Endothelial cell of umbilical vein (primary cell): ENCODE data around the gene NQO2. TPM values are rescaled to one million over a fixed set of nuclear protein-coding genes. Genes with fewer than 3 reads are reported as not detected.

ENCODE experiments used
- BruUV-seq: library from RNA; stranded (reverse); fragments of 400-500 nt; replicated peaks from 2 replicates; lab custom pipeline; 2021; lab: Mats Ljungman, UMichigan
- CTCF ChIA-PET: fragments of 300-600, 350-600 bp; sonication (Branson Sonifier 250); formaldehyde crosslinking; loops from one replicate; lab custom pipeline; 2021; ENCODE audit warnings: antibody characterized with exemption, inconsistent platforms; lab: Charles Lee
- POLR2A ChIA-PET: fragments of 300-600, 350-600 bp; sonication (Branson Sonifier 250); formaldehyde crosslinking; loops from one replicate; lab custom pipeline; 2021; ENCODE audit warnings: antibody characterized with exemption, inconsistent platforms; lab: Charles Lee
- DNase-seq: peaks from one replicate; pipeline ENCODE4 v3.0.0-alpha.2; 2011; ENCODE audit warnings: low read depth, low spot score
- FAIRE-seq: peaks from 2 replicates; lab custom pipeline; 2011; peaks lifted over from hg19 to GRCh38; lab: Jason Lieb, UNC
- H2AFZ ChIP-seq: 2 replicates; pipeline ENCODE4 v1.6.0; 2012; ENCODE audit warnings: low read depth, low read length, control low read depth, inconsistent platforms
- H3K27ac ChIP-seq: 2 replicates; pipeline ENCODE4 v1.5.1; 2011; ENCODE audit warnings: low read depth, mild to moderate bottlenecking, control low read depth, low read length, moderate library complexity; ENCODE audit not compliant: insufficient read depth
- H3K27me3 ChIP-seq, 2 experiments: 2 replicates each; pipeline versions ENCODE4 v1.6.0 to v1.6.1; 2011; ENCODE audit warnings: low read length in 2 of 2, mixed read lengths in 1 of 2; ENCODE audit not compliant: control insufficient read depth in 2 of 2, insufficient read depth in 2 of 2
- H3K36me3 ChIP-seq, 2 experiments: 2 replicates in 1 of 2; 3 replicates in 1 of 2; pipeline ENCODE4 v1.5.1; 2011; ENCODE audit warnings: low read length in 2 of 2, mild to moderate bottlenecking in 1 of 2, moderate library complexity in 1 of 2; ENCODE audit not compliant: control insufficient read depth in 2 of 2, insufficient read depth in 2 of 2; ENCODE audit errors: extremely low read depth in 1 of 2
- H3K4me1 ChIP-seq: 3 replicates; pipeline ENCODE4 v1.5.1; 2011; ENCODE audit warnings: mild to moderate bottlenecking, low read length; ENCODE audit not compliant: control insufficient read depth, insufficient read depth; ENCODE audit errors: extremely low read depth
- H3K4me2 ChIP-seq: 2 replicates; pipeline ENCODE4 v1.6.1; 2011; ENCODE audit warnings: low read length, control low read depth, mixed read lengths; ENCODE audit not compliant: insufficient read depth
- H3K4me3 ChIP-seq, 3 experiments: fragments of 200-600 bp in 1 of 3; sonication (generic), shearing (Covaris generic) in 1 of 3; replicated peaks in 1 of 3; 2 replicates each; pipeline ENCODE4 v1.5.1; 2011 to 2016; ENCODE audit warnings: control low read depth in 3 of 3, low read length in 3 of 3, mild to moderate bottlenecking in 2 of 3, inconsistent platforms in 1 of 3, low read depth in 1 of 3, moderate library complexity in 1 of 3; ENCODE audit not compliant: insufficient read depth in 1 of 3
- H3K79me2 ChIP-seq: 2 replicates; pipeline ENCODE4 v1.6.0; 2012; ENCODE audit warnings: low read length, inconsistent platforms; ENCODE audit not compliant: control insufficient read depth, insufficient read depth
- H3K9ac ChIP-seq: replicated peaks from 2 replicates; pipeline ENCODE3; 2011; ENCODE audit warnings: low read length, control low read depth; ENCODE audit not compliant: insufficient read depth; ENCODE audit errors: extremely low read depth
- H3K9me1 ChIP-seq: replicated peaks from 3 replicates; pipeline ENCODE4 v1.6.0; 2011; ENCODE audit warnings: mild to moderate bottlenecking, low read length; ENCODE audit not compliant: control insufficient read depth, insufficient read depth; ENCODE audit errors: extremely low read depth
- H3K9me3 ChIP-seq: replicated peaks from 2 replicates; pipeline ENCODE4 v1.5.1; 2012; ENCODE audit warnings: low read length, inconsistent platforms; ENCODE audit not compliant: control insufficient read depth, insufficient read depth
- H4K20me1 ChIP-seq: replicated peaks from 2 replicates; pipeline ENCODE3; 2011; ENCODE audit warnings: mild to moderate bottlenecking, low read length; ENCODE audit not compliant: control insufficient read depth, insufficient read depth; ENCODE audit errors: extremely low read depth
- CTCF ChIP-seq, 2 donors: IDR thresholded peaks; 1 replicate in 1 of 2; 2 replicates in 1 of 2; pipeline ENCODE4 v1.5.1; 2011; ENCODE audit warnings: low read length in 2 of 2, mild to moderate bottlenecking in 2 of 2, moderate library complexity in 2 of 2, control low read depth in 1 of 2, inconsistent platforms in 1 of 2, low read depth in 1 of 2; ENCODE audit not compliant: insufficient read depth in 1 of 2; ENCODE audit errors: extremely low read depth in 1 of 2
- EZH2 ChIP-seq: IDR thresholded peaks from 2 replicates; pipeline ENCODE4 v1.6.1; 2012; ENCODE audit warnings: borderline replicate concordance, low read depth, mild to moderate bottlenecking, moderate library complexity, low read length, inconsistent platforms; ENCODE audit not compliant: severe bottlenecking
- FOS ChIP-seq: IDR thresholded peaks from 2 replicates; pipeline ENCODE4 v1.6.1; 2011; ENCODE audit warnings: mild to moderate bottlenecking, low read length, moderate library complexity, borderline replicate concordance; ENCODE audit not compliant: insufficient read depth
- GATA2 ChIP-seq: IDR thresholded peaks from 2 replicates; pipeline ENCODE4 v1.7.0; 2011; ENCODE audit warnings: low read depth, mild to moderate bottlenecking, moderate library complexity, mixed read lengths, low read length; ENCODE audit not compliant: insufficient read length, insufficient read depth
- JUN ChIP-seq: IDR thresholded peaks from 2 replicates; pipeline ENCODE4 v1.6.1; 2011; ENCODE audit warnings: borderline replicate concordance, low read depth; ENCODE audit not compliant: insufficient read length, insufficient read depth
- MAX ChIP-seq: IDR thresholded peaks from 2 replicates; pipeline ENCODE4 v1.6.1; 2011; ENCODE audit not compliant: insufficient read depth, insufficient read length
- POLR2A ChIP-seq: IDR thresholded peaks from 2 replicates; pipeline ENCODE4 v1.6.1; 2012; ENCODE audit warnings: low read depth, mild to moderate bottlenecking, control low read depth, low read length
- POLR2AphosphoS5 ChIP-seq: IDR thresholded peaks from 2 replicates; pipeline ENCODE4 v1.6.1; 2012; ENCODE audit warnings: low read depth, mild to moderate bottlenecking, control low read depth, low read length, moderate library complexity; ENCODE audit not compliant: insufficient read depth
- dilution Hi-C: fragments of 300-500 bp; cut with MboI; formaldehyde crosslinking; loops from one replicate; pipeline ENCODE4 v1.15.0; 2019; ENCODE audit warnings: low sequenced_read_pairs; ENCODE audit not compliant: extremely low pct_ligation_motif_present
- intact Hi-C: fragments of 100-400 bp; cut with micrococcal nuclease; formaldehyde crosslinking; loops from one replicate; pipeline ENCODE4 v1.10.0; 2022
- polyA plus RNA-seq, 4 experiments: library from polyadenylated mRNA; depleted of rRNA in 3 of 4; stranded (reverse) in 3 of 4; unstranded in 1 of 4; fragments of >200 nt; gene quantifications; 2 replicates each; pipeline versions ENCODE4 v1.2.1 to v1.2.3, GENCODE V29; 2011 to 2012; ENCODE audit warnings: missing spikeins in 1 of 4
- total RNA-seq: library from RNA; stranded (reverse); gene quantifications from 2 replicates; pipeline ENCODE4 v1.2.3, GENCODE V29; 2021

Gene NQO2
- total and polyA plus RNA-seq, 2 donors (not counting 3 experiments of a cell fraction or from before 2014, with no cell fraction given): 27.6 to 48.0 TPM

GRCh38 chr6:2952557-2953095, 47.1 kb upstream of the NQO2 start:
- Histone ChIP-seq H3K27ac (no peak overlapping the region), H3K36me3 (peaks cover 8 to 28% of the 10 kb centered on the region in 2 experiments), H4K20me1 (no peaks in the 10 kb centered on the region), H2AFZ (peak overlapping the region; percentile 12), H3K9me1 (no peaks in the 10 kb centered on the region), H3K27me3 (no peaks in the 10 kb centered on the region), H3K4me1 (peaks cover 3% of the 10 kb centered on the region), H3K9ac (no peak overlapping the region), H3K79me2 (no peaks in the 10 kb centered on the region), H3K9me3 (no peaks in the 10 kb centered on the region), H3K4me3 (no peak overlapping the region), H3K4me2 (no peak overlapping the region)
- TF ChIP-seq POLR2AphosphoS5 (no peak), GATA2 (no peak), FOS (no peak), CTCF (IDR thresholded peaks at IDR 0.05; ENCODE audit: extremely low read depth in 1 of 2, insufficient read depth in 1 of 2, low read depth in 1 of 2, low read length in 2 of 2) (peak; percentile 91 to 99), MAX (peak; percentile 33), JUN (no peak), EZH2 (no peak), POLR2A (no peak)
- DNase-seq: peak; percentile 92
- POLR2A ChIA-PET: interaction anchor here (0.7 to 1.2 kb wide), 3 partner anchors 36 to 166 kb away, joined by 3 to 10 read pairs (median 3); partner anchors contain the start of gene BPHL
- BruUV-seq: no TSS peak
- CTCF ChIA-PET: interaction anchor here (0.7 to 10.3 kb wide), 52 partner anchors 8 to 214 kb away, joined by 3 to 331 read pairs (median 7); partner anchors contain the start of genes NQO2, RIPK1, SERPINB1 and SERPINB6
- peak; percentile 97 for FAIRE-seq
- dilution Hi-C loops: no loop called here
- intact Hi-C loops: loop anchor here (1.0 kb wide), 5 partner anchors 18 to 106 kb away; no protein-coding TSS in a partner anchor
